Measurements from ENCODE around the gene TLE6. TPM values are rescaled to one million over a fixed set of nuclear protein-coding genes. Genes with fewer than 3 reads are reported as not detected.

Gene TLE6
- total and polyA plus RNA-seq, 2 of the 13 experiments (the other 11 are each of a cell fraction or from before 2014, with no cell fraction given), result 0.24 to 5.5 TPM

DNA sequence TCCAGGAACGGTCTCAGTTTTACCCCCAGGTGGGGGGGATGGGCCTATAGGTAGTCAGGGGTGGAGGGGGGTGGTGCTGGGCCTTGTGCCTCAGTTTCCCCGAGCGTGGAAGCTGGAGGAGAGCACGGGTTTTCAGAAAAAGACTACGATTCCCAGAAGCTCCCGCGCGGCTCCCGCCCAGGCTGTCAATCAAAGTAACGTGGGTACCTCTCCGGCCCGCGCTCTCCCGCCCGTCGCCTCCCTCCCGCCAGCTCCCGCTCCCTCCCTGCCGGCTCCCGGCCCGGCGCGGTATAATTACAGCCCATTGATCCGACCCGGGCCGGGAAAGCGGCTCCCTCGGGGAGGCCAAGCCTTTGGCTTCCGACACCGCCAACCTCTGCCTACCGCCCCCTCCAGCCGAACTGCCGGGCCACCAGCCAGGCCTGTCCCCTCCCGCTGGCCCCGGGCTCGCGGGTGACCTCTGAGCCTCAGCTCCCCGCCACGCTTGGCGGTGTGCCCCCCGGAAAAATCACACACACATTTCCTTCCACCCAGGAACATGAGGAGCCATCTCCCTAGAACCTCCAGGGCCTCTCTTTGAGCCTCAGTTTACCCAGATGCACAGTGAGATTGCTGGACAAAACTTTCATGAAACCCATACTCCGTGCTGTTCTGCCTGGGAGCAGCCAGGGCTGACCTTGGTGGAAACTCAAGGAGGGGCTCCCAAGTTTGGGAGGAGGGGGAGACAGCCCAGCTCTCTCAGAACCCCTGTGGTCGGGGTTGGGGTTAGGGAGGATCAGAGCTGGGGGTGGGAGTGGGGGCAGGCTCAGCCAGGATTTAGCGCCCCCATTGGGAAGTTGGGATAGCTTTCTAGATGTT is 59.0 kb downstream of the TLE6 start (continued):
- TF ChIP-seq, protein P1, sequence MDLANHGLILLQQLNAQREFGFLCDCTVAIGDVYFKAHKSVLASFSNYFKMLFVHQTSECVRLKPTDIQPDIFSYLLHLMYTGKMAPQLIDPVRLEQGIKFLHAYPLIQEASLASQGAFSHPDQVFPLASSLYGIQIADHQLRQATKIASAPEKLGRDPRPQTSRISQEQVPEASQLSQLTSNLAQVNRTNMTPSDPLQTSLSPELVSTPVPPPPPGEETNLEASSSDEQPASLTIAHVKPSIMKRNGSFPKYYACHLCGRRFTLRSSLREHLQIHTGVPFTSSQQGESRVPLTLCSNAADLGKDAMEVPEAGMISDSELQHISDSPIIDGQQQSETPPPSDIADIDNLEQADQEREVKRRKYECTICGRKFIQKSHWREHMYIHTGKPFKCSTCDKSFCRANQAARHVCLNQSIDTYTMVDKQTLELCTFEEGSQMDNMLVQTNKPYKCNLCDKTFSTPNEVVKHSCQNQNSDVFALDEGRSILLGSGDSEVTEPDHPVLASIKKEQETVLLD (CRISPR knock-in tag; IDR thresholded peaks at IDR 0.05; ENCODE audit: low read depth), result peak; percentile 98
- TF ChIP-seq, protein P2, sequence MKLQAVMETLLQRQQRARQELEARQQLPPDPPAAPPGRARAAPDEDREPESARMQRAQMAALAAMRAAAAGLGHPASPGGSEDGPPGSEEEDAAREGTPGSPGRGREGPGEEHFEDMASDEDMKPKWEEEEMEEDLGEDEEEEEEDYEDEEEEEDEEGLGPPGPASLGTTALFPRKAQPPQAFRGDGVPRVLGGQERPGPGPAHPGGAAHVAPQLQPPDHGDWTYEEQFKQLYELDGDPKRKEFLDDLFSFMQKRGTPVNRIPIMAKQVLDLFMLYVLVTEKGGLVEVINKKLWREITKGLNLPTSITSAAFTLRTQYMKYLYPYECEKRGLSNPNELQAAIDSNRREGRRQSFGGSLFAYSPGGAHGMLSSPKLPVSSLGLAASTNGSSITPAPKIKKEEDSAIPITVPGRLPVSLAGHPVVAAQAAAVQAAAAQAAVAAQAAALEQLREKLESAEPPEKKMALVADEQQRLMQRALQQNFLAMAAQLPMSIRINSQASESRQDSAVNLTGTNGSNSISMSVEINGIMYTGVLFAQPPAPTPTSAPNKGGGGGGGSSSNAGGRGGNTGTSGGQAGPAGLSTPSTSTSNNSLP (IDR thresholded peaks at IDR 0.05; ENCODE audit: low read depth, low read length), result peak; percentile 33; the same call in 1 of the 2 replicates
- TF ChIP-seq, protein P3, sequence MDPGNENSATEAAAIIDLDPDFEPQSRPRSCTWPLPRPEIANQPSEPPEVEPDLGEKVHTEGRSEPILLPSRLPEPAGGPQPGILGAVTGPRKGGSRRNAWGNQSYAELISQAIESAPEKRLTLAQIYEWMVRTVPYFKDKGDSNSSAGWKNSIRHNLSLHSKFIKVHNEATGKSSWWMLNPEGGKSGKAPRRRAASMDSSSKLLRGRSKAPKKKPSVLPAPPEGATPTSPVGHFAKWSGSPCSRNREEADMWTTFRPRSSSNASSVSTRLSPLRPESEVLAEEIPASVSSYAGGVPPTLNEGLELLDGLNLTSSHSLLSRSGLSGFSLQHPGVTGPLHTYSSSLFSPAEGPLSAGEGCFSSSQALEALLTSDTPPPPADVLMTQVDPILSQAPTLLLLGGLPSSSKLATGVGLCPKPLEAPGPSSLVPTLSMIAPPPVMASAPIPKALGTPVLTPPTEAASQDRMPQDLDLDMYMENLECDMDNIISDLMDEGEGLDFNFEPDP (CRISPR knock-in tag; conservative IDR thresholded peaks at IDR 0.05), result no peak
- TF ChIP-seq HMG20B (CRISPR knock-in tag; conservative IDR thresholded peaks at IDR 0.05), result no peak
- TF ChIP-seq ZFP36L2 (CRISPR knock-in tag; IDR thresholded peaks at IDR 0.05), result no peak
- TF ChIP-seq ZNF839 (CRISPR knock-in tag; IDR thresholded peaks at IDR 0.05; ENCODE audit: borderline replicate concordance), result no peak
- TF ChIP-seq SIN3A (IDR thresholded peaks at IDR 0.05; ENCODE audit: borderline replicate concordance, low read depth, low read length), result no peak
- TF ChIP-seq, protein P4, sequence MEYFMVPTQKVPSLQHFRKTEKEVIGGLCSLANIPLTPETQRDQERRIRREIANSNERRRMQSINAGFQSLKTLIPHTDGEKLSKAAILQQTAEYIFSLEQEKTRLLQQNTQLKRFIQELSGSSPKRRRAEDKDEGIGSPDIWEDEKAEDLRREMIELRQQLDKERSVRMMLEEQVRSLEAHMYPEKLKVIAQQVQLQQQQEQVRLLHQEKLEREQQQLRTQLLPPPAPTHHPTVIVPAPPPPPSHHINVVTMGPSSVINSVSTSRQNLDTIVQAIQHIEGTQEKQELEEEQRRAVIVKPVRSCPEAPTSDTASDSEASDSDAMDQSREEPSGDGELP (IDR thresholded peaks at IDR 0.05; ENCODE audit: borderline replicate concordance, low read depth), result peak; percentile 20; the same call in 1 of the 2 replicates
- no peak for TF ChIP-seq GTF3A (CRISPR knock-in tag; conservative IDR thresholded peaks at IDR 0.05)
- no peak for TF ChIP-seq SRSF1 (optimal IDR thresholded peaks at IDR 0.05; ENCODE audit: low read depth, low read length)
- TF ChIP-seq ZNF207 (IDR thresholded peaks at IDR 0.05; ENCODE audit: borderline replicate concordance), result no peak
- TF ChIP-seq ZNF326 (CRISPR knock-in tag; IDR thresholded peaks at IDR 0.05; ENCODE audit: borderline replicate concordance), result no peak
- no peak for TF ChIP-seq ZNF224 (CRISPR knock-in tag; IDR thresholded peaks at IDR 0.05)
- TF ChIP-seq MIXL1 (CRISPR knock-in tag; IDR thresholded peaks at IDR 0.05), result peak; percentile 72; the same call in 1 of the 2 replicates
- no peak for TF ChIP-seq ZNF225 (CRISPR knock-in tag; IDR thresholded peaks at IDR 0.05)
- TF ChIP-seq, protein P5, sequence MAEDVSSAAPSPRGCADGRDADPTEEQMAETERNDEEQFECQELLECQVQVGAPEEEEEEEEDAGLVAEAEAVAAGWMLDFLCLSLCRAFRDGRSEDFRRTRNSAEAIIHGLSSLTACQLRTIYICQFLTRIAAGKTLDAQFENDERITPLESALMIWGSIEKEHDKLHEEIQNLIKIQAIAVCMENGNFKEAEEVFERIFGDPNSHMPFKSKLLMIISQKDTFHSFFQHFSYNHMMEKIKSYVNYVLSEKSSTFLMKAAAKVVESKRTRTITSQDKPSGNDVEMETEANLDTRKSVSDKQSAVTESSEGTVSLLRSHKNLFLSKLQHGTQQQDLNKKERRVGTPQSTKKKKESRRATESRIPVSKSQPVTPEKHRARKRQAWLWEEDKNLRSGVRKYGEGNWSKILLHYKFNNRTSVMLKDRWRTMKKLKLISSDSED (CRISPR knock-in tag; IDR thresholded peaks at IDR 0.05), result no peak
- TF ChIP-seq YEATS4 (CRISPR knock-in tag; IDR thresholded peaks at IDR 0.05; ENCODE audit: borderline replicate concordance), result peak; percentile 74; the same call in 1 of the 2 replicates
- 0 out of 2 replicates have a peak, but pooled peaks have one; percentile 12 for TF ChIP-seq HES4 (CRISPR knock-in tag; IDR thresholded peaks at IDR 0.05; ENCODE audit: borderline replicate concordance)
- no peak for TF ChIP-seq NRL (CRISPR knock-in tag; IDR thresholded peaks at IDR 0.05; ENCODE audit: borderline replicate concordance)
- TF ChIP-seq, protein P6, sequence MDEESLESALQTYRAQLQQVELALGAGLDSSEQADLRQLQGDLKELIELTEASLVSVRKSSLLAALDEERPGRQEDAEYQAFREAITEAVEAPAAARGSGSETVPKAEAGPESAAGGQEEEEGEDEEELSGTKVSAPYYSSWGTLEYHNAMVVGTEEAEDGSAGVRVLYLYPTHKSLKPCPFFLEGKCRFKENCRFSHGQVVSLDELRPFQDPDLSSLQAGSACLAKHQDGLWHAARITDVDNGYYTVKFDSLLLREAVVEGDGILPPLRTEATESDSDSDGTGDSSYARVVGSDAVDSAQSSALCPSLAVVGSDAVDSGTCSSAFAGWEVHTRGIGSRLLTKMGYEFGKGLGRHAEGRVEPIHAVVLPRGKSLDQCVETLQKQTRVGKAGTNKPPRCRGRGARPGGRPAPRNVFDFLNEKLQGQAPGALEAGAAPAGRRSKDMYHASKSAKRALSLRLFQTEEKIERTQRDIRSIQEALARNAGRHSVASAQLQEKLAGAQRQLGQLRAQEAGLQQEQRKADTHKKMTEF (CRISPR knock-in tag; IDR thresholded peaks at IDR 0.05), result peak; percentile 76; the same call in 1 of the 2 replicates
- peak; percentile 38; the same call in 1 of the 2 replicates for TF ChIP-seq KDM5B (CRISPR knock-in tag; IDR thresholded peaks at IDR 0.05; ENCODE audit: borderline replicate concordance)

All from HepG2 (cell line).